Vagina (tissue), 2 donors: Measurements from ENCODE around the gene PAX2.

Source experiments
- CTCF ChIP-seq, 3 experiments: fragments of 450-650 bp in 2 of 3; fragments of 200-600 bp in 1 of 3; sonication (generic) in 1 of 3; IDR thresholded peaks; one replicate each; pipeline ENCODE4 v1.5.1; 2017 to 2019; ENCODE audit warnings: antibody characterized with exemption in 3 of 3, mild to moderate bottlenecking in 2 of 3, moderate library complexity in 2 of 3
- POLR2A ChIP-seq, 2 donors: fragments of 450-650 bp; IDR thresholded peaks; one replicate each; pipeline ENCODE4 v1.6.1; 2017; ENCODE audit warnings: antibody characterized with exemption in 2 of 2, mild to moderate bottlenecking in 2 of 2, moderate library complexity in 2 of 2
- POLR2AphosphoS5 ChIP-seq, 2 donors: sonication (generic); formaldehyde crosslinking; IDR thresholded peaks; one replicate each; pipeline ENCODE4 v1.9.0; 2017; ENCODE audit warnings: antibody characterized with exemption in 2 of 2, mild to moderate bottlenecking in 2 of 2, low read depth in 1 of 2; ENCODE audit not compliant: insufficient read depth in 1 of 2

- TF ChIP-seq CTCF (IDR thresholded peaks at IDR 0.05) (no peak), POLR2A (IDR thresholded peaks at IDR 0.05) (no peak), POLR2AphosphoS5 (IDR thresholded peaks at IDR 0.05; ENCODE audit: insufficient read depth in 1 of 2, low read depth in 1 of 2) (no peak)
These were observed 65.9 kb downstream of the PAX2 start for GRCh38 chr10:100811261-100811660.
